Stomach (tissue), 4 donors: Measurements from ENCODE around the gene IFT25.
A peak's percentile ranks its signal among the peaks of the same experiment; 100 is the strongest.

Source experiments
- CTCF ChIP-seq, 7 experiments: fragments of 450-650 bp in 4 of 7; fragments of 200-600 bp in 3 of 7; sonication (generic) in 3 of 7; IDR thresholded peaks; one replicate each; pipeline ENCODE4 v1.5.1; 2016 to 2019; ENCODE audit warnings: antibody characterized with exemption in 7 of 7, control low read depth in 2 of 7, mild to moderate bottlenecking in 1 of 7
- EP300 ChIP-seq: sonication (generic); formaldehyde crosslinking; IDR thresholded peaks from one replicate; pipeline ENCODE4 v1.6.1; 2017; ENCODE audit warnings: antibody characterized with exemption
- POLR2A ChIP-seq, 4 donors: fragments of 450-650 bp; IDR thresholded peaks; one replicate each; pipeline ENCODE4 v1.6.1; 2016; ENCODE audit warnings: antibody characterized with exemption in 4 of 4, control low read depth in 2 of 4, mild to moderate bottlenecking in 1 of 4, moderate library complexity in 1 of 4
- POLR2AphosphoS5 ChIP-seq, 3 donors: sonication (generic); formaldehyde crosslinking; IDR thresholded peaks; one replicate each; pipeline ENCODE4 v1.6.1; 2016; ENCODE audit warnings: antibody characterized with exemption in 3 of 3

GRCh38 chr1:53949023-53949990 lies 3.8 kb upstream of the IFT25 start:
- TF ChIP-seq CTCF (IDR thresholded peaks at IDR 0.05) (peak in 5 of 7 experiments; percentile 16 to 63 (median 35)), POLR2A (IDR thresholded peaks at IDR 0.05) (no peak), POLR2AphosphoS5 (IDR thresholded peaks at IDR 0.05) (no peak), EP300 (no peak)
